ENCODE results near the gene PTPRN2. TPM values are rescaled to one million over a fixed set of nuclear protein-coding genes. Genes with fewer than 3 reads are reported as not detected.

The PTPRN2 gene
- total and polyA plus RNA-seq, 2 of the 8 experiments (the other 6 are each of a cell fraction or from before 2014, with no cell fraction given), result 2.6 to 4.5 TPM

GRCh38 chr7:158289761-158290523 is 297.7 kb downstream of the PTPRN2 start (continued):
- no peak for TF ChIP-seq BACH1 (IDR thresholded peaks at IDR 0.05; ENCODE audit: low read length)
- no peak for TF ChIP-seq MAX (IDR thresholded peaks at IDR 0.05)
- no peak for TF ChIP-seq TBP (IDR thresholded peaks at IDR 0.05; ENCODE audit: low read depth, low read length)
- TF ChIP-seq NRF1 (IDR thresholded peaks at IDR 0.05; ENCODE audit: low read depth, low read length), result no peak
- no peak for TF ChIP-seq TAF1 (IDR thresholded peaks at IDR 0.05; ENCODE audit: low read depth, low read length)
- TF ChIP-seq HDAC2 (IDR thresholded peaks at IDR 0.05; ENCODE audit: borderline replicate concordance in 1 of 2, low read depth in 2 of 2, low read length in 2 of 2), result no peak
- no peak for TF ChIP-seq GTF2F1 (IDR thresholded peaks at IDR 0.05; ENCODE audit: borderline replicate concordance, low read depth, low read length)
- no peak for TF ChIP-seq SIX5 (IDR thresholded peaks at IDR 0.05; ENCODE audit: low read depth, low read length)
- no peak for TF ChIP-seq CTBP2 (IDR thresholded peaks at IDR 0.05; ENCODE audit: borderline replicate concordance, insufficient read depth, insufficient read length, low read length)

All from H1 (cell line).